PC-3 (cell line): ENCODE results near the gene TRH. TPM values are rescaled to one million over a fixed set of nuclear protein-coding genes. Genes with fewer than 3 reads are reported as not detected.

ENCODE experiments used
- ATAC-seq: fragments of 200-7000 bp; cut with Tn5 transposase; 2 replicates; pipeline ENCODE4 v1.9.1; 2020; ENCODE audit warnings: mild to moderate bottlenecking, moderate library complexity
- BruUV-seq: library from RNA; stranded (reverse); fragments of 400-500 nt; replicated peaks from 2 replicates; lab custom pipeline; 2021; lab: Mats Ljungman, UMichigan
- CTCF ChIA-PET: fragments of 300-600 bp; sonication (Branson Sonifier 250); formaldehyde crosslinking; loops from one replicate; lab custom pipeline; 2022; ENCODE audit warnings: antibody characterized with exemption; lab: Charles Lee
- POLR2A ChIA-PET: fragments of 300-600 bp; sonication (Branson Sonifier 250); formaldehyde crosslinking; loops from one replicate; lab custom pipeline; 2022; ENCODE audit warnings: antibody characterized with exemption; ENCODE audit not compliant: unreplicated experiment; lab: Charles Lee
- DNase-seq: peaks from one replicate; pipeline ENCODE4 v3.0.0-alpha.2; 2015
- H2AFZ ChIP-seq: fragments of 300-600 bp; sonication (generic); 2 replicates; pipeline ENCODE4 v1.6.0; 2016; ENCODE audit warnings: antibody characterized with exemption, low read length
- H3F3A ChIP-seq: fragments of 300-600 bp; sonication (generic); one replicate; pipeline ENCODE4 v1.6.0; 2017; ENCODE audit warnings: antibody characterized with exemption, low read length, control low read depth, mild to moderate bottlenecking; ENCODE audit not compliant: unreplicated experiment
- H3K27ac ChIP-seq: fragments of 300-600 bp; sonication (generic); 2 replicates; pipeline ENCODE4 v1.5.1; 2016; ENCODE audit warnings: mild to moderate bottlenecking, low read length
- H3K27me3 ChIP-seq: fragments of 300-600 bp; sonication (generic); 2 replicates; pipeline ENCODE4 v1.6.1; 2016; ENCODE audit warnings: low read length, mixed read lengths
- H3K36me3 ChIP-seq: fragments of 300-600 bp; sonication (generic); 2 replicates; pipeline ENCODE4 v1.6.1; 2016; ENCODE audit warnings: low read depth, mixed run types, low read length, mixed read lengths
- H3K4me1 ChIP-seq: fragments of 300-600 bp; sonication (generic); 2 replicates; pipeline ENCODE4 v1.5.1; 2016; ENCODE audit warnings: low read length; ENCODE audit not compliant: insufficient read depth
- H3K4me2 ChIP-seq: fragments of 300-600 bp; sonication (generic); 2 replicates; pipeline ENCODE4 v1.6.0; 2016; ENCODE audit warnings: low read length
- H3K4me3 ChIP-seq: fragments of 300-600 bp; sonication (generic); 2 replicates; pipeline ENCODE4 v1.5.1; 2016; ENCODE audit warnings: mild to moderate bottlenecking, low read length, mixed read lengths
- H3K79me2 ChIP-seq: fragments of 300-600 bp; sonication (generic); 2 replicates; pipeline ENCODE4 v1.6.1; 2017; ENCODE audit warnings: low read length, mixed read lengths
- H3K9ac ChIP-seq: fragments of 300-600 bp; sonication (generic); 2 replicates; pipeline ENCODE4 v1.6.0; 2016; ENCODE audit warnings: mild to moderate bottlenecking, low read length
- H3K9me2 ChIP-seq: fragments of 300-600 bp; sonication (generic); replicated peaks from 2 replicates; pipeline ENCODE4 v1.6.1; 2016; ENCODE audit warnings: mixed run types, low read length, mixed read lengths
- H3K9me3 ChIP-seq: fragments of 300-600 bp; sonication (generic); 2 replicates; pipeline ENCODE4 v1.6.1; 2016; ENCODE audit warnings: low read length, mixed read lengths
- H4K20me1 ChIP-seq: fragments of 300-600 bp; sonication (generic); 2 replicates; pipeline ENCODE4 v1.6.1; 2016; ENCODE audit warnings: low read length, mixed read lengths
- EZH2 ChIP-seq: fragments of 300-600 bp; sonication (generic); IDR thresholded peaks from one replicate; pipeline ENCODE4 v1.6.1; 2017; ENCODE audit warnings: antibody characterized with exemption, mild to moderate bottlenecking, low read length; ENCODE audit not compliant: unreplicated experiment
- EZH2phosphoT487 ChIP-seq: fragments of 300-600 bp; sonication (generic); IDR thresholded peaks from 2 replicates; pipeline ENCODE4 v1.6.1; 2018; ENCODE audit warnings: mild to moderate bottlenecking, antibody characterized with exemption, low read length, borderline replicate concordance
- intact Hi-C: fragments of 100-400 bp; cut with micrococcal nuclease; formaldehyde crosslinking; loops from 2 replicates; pipeline ENCODE4 v1.9.0; 2023
- total RNA-seq: library from RNA; depleted of rRNA; stranded (reverse); fragments of >200 nt; gene quantifications from 2 replicates; pipeline ENCODE4 v1.2.3, GENCODE V29; 2014
- TF ChIP-seq, protein P1 (sequence below): fragments of 300-600 bp; sonication (generic); conservative IDR thresholded peaks from 2 replicates; pipeline ENCODE4 v1.5.1; 2017; ENCODE audit warnings: antibody characterized with exemption, low read depth, mild to moderate bottlenecking, low read length

Gene TRH
- total RNA-seq, 1 experiment from 2014 or later, result not detected

DNA sequence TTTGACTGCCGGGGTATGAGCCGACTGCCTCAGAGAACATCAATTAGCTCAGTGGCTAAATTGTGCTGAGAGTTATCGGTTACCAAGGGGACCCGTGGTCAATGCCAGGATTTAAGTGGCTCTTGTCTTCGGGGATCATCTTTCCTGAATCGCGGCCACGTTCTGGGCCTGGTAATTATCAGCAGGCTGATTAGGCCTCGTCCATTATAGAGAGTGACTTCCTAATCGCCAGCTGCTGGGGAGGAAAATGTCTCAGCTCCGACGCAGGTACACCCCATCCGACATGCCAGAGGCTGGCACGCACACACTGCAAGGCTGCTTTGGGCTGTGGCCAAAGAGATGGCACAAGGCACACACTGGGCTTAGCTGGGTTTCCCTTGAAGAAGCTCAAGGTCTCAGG is 10.6 kb downstream of the TRH start:
- Histone ChIP-seq H3K9ac (no peak overlapping the region), H3K4me3 (no peak overlapping the region), H3K79me2 (no peaks in the 10 kb centered on the region), H3K9me2 (no peaks in the 10 kb centered on the region), H3F3A (no peaks in the 10 kb centered on the region), H2AFZ (no peak overlapping the region), H3K36me3 (no peaks in the 10 kb centered on the region), H4K20me1 (no peaks in the 10 kb centered on the region), H3K4me1 (no peaks in the 10 kb centered on the region), H3K27ac (no peak overlapping the region), H3K4me2 (no peak overlapping the region), H3K27me3 (peaks cover 17% of the 10 kb centered on the region; the same call in 1 of the 2 replicates), H3K9me3 (no peaks in the 10 kb centered on the region)
- DNase-seq (no peak), ATAC-seq (no peak)
- ChIA-PET POLR2A (no interaction called here), CTCF (no interaction called here)
- intact Hi-C loops, result no loop called here
- TF ChIP-seq EZH2 (no peak), EZH2phosphoT487 (no peak)
- TF ChIP-seq, protein P1, sequence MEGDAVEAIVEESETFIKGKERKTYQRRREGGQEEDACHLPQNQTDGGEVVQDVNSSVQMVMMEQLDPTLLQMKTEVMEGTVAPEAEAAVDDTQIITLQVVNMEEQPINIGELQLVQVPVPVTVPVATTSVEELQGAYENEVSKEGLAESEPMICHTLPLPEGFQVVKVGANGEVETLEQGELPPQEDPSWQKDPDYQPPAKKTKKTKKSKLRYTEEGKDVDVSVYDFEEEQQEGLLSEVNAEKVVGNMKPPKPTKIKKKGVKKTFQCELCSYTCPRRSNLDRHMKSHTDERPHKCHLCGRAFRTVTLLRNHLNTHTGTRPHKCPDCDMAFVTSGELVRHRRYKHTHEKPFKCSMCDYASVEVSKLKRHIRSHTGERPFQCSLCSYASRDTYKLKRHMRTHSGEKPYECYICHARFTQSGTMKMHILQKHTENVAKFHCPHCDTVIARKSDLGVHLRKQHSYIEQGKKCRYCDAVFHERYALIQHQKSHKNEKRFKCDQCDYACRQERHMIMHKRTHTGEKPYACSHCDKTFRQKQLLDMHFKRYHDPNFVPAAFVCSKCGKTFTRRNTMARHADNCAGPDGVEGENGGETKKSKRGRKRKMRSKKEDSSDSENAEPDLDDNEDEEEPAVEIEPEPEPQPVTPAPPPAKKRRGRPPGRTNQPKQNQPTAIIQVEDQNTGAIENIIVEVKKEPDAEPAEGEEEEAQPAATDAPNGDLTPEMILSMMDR, result no peak
- no TSS peak for BruUV-seq

DNA sequence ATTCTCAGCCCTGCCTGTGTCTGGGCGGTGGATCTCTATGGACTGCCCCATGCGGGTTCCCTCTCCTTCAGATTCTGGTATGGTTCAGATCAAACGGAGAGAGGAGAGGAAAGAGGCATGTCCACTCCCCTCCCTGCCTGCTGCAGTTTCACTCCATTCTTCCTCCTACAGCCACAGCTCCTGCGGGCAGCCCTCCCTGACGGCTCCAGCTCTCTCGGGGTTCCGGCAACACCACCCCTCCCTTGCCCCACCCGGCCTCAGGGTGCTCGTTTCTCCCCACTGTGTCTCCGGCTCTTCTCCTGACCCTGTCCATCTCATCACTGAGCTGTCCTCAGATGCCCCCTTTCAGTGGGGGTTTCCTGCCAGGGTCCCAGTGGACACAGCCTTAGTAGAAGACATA is 13.9 kb downstream of the TRH start:
- H3K27ac ChIP-seq, result no peak overlapping the region
- ChIA-PET CTCF (no interaction called here), POLR2A (no interaction called here)
- no peaks in the 10 kb centered on the region for H3K36me3 ChIP-seq
- H3K27me3 ChIP-seq, result peaks cover 15% of the 10 kb centered on the region; the same call in 1 of the 2 replicates
- no peaks in the 10 kb centered on the region for H4K20me1 ChIP-seq
- no peaks in the 10 kb centered on the region for H3K4me1 ChIP-seq
- H3K79me2 ChIP-seq, result no peaks in the 10 kb centered on the region
- H3K4me2 ChIP-seq, result no peak overlapping the region
- no peak for TF ChIP-seq EZH2phosphoT487
- TF ChIP-seq, protein P1, result no peak
- TF ChIP-seq EZH2, result no peak
- DNase-seq (no peak), ATAC-seq (no peak)
- no TSS peak for BruUV-seq
- H3K9me3 ChIP-seq, result no peaks in the 10 kb centered on the region
- H2AFZ ChIP-seq, result no peak overlapping the region
- no peak overlapping the region for H3K4me3 ChIP-seq
- no peaks in the 10 kb centered on the region for H3F3A ChIP-seq
- intact Hi-C loops, result no loop called here
- no peaks in the 10 kb centered on the region for H3K9me2 ChIP-seq
- H3K9ac ChIP-seq, result no peak overlapping the region

DNA sequence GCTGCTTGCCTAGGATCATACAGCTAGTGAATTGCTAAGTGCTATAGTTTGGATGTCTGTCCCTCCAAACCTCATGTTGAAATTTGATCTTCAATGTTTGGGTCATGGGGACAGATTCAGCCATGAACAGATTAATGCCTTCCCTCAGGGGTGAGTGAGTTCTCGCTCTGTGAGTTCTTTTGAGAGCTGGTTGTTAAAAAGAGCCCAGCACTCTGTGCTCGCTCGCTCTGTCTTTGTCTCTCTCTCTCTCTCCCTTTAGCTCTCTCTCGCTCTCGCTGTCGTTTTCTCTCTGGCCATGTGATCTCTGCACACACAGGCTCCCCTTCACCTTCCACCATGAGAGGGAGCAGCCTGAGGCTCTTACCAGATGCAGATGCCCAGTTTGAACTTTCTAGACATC is 14.9 kb downstream of the TRH start:
- intact Hi-C loops, result no loop called here
- H3K4me3 ChIP-seq, result no peak overlapping the region
- H3K9me3 ChIP-seq, result no peaks in the 10 kb centered on the region
- no peaks in the 10 kb centered on the region for H3K79me2 ChIP-seq
- ATAC-seq (no peak), DNase-seq (no peak)
- no peaks in the 10 kb centered on the region for H3K36me3 ChIP-seq
- no peaks in the 10 kb centered on the region for H3F3A ChIP-seq
- ChIA-PET CTCF (no interaction called here), POLR2A (no interaction called here)
- no TSS peak for BruUV-seq
- no peaks in the 10 kb centered on the region for H3K9me2 ChIP-seq
- no peak for TF ChIP-seq EZH2
- TF ChIP-seq, protein P1, result no peak
- no peak for TF ChIP-seq EZH2phosphoT487
- no peak overlapping the region for H3K27ac ChIP-seq
- H4K20me1 ChIP-seq, result no peaks in the 10 kb centered on the region
- H2AFZ ChIP-seq, result no peak overlapping the region
- H3K4me1 ChIP-seq, result no peaks in the 10 kb centered on the region
- H3K27me3 ChIP-seq, result peaks cover 15% of the 10 kb centered on the region
- no peak overlapping the region for H3K4me2 ChIP-seq
- no peak overlapping the region for H3K9ac ChIP-seq
